Keratinocyte (primary cell): Measurements from ENCODE around the gene CLDN14. TPM values are rescaled to one million over a fixed set of nuclear protein-coding genes. Genes with fewer than 3 reads are reported as not detected.

Experiments used
- DNase-seq: peaks from one replicate; pipeline ENCODE4 v3.0.0-alpha.2; 2011; ENCODE audit warnings: low read depth, missing footprints, low spot score
- FAIRE-seq: peaks from 2 replicates; lab custom pipeline; 2011; peaks lifted over from hg19 to GRCh38; lab: Jason Lieb, UNC
- H2AFZ ChIP-seq: 2 replicates; pipeline ENCODE4 v1.6.0; 2012; ENCODE audit warnings: low read length, control low read depth, inconsistent platforms; ENCODE audit not compliant: control insufficient read depth
- H3K27ac ChIP-seq: 2 replicates; pipeline ENCODE4 v1.5.1; 2011; ENCODE audit warnings: low read length; ENCODE audit not compliant: control insufficient read depth, insufficient read depth
- H3K27me3 ChIP-seq: 3 replicates; pipeline ENCODE4 v1.6.0; 2011; ENCODE audit warnings: low read length; ENCODE audit not compliant: control insufficient read depth, insufficient read depth; ENCODE audit errors: extremely low read depth
- H3K36me3 ChIP-seq, 2 experiments: 2 replicates in 1 of 2; 3 replicates in 1 of 2; pipeline ENCODE4 v1.5.1; 2011; ENCODE audit warnings: low read length in 2 of 2, mild to moderate bottlenecking in 1 of 2; ENCODE audit not compliant: control insufficient read depth in 2 of 2, insufficient read depth in 2 of 2; ENCODE audit errors: extremely low read depth in 1 of 2
- H3K4me1 ChIP-seq: 3 replicates; pipeline ENCODE4 v1.5.1; 2011; ENCODE audit warnings: low read length; ENCODE audit not compliant: control insufficient read depth, insufficient read depth; ENCODE audit errors: extremely low read depth
- H3K4me2 ChIP-seq: 3 replicates; pipeline ENCODE4 v1.6.0; 2011; ENCODE audit warnings: low read depth, low read length; ENCODE audit not compliant: control insufficient read depth, insufficient read depth; ENCODE audit errors: extremely low read depth
- H3K4me3 ChIP-seq, 3 experiments: fragments of 200-600 bp in 1 of 3; sonication (generic) in 1 of 3; 2 replicates in 2 of 3; 3 replicates in 1 of 3; pipeline ENCODE4 v1.5.1; 2011 to 2016; ENCODE audit warnings: low read length in 3 of 3, mild to moderate bottlenecking in 3 of 3, control low read depth in 2 of 3, inconsistent platforms in 1 of 3, low read depth in 1 of 3, mixed read lengths in 1 of 3, mixed run types in 1 of 3, moderate library complexity in 1 of 3; ENCODE audit not compliant: control insufficient read depth in 2 of 3, insufficient read depth in 2 of 3; ENCODE audit errors: extremely low read depth in 1 of 3
- H3K79me2 ChIP-seq: 2 replicates; pipeline ENCODE4 v1.6.0; 2012; ENCODE audit warnings: low read length; ENCODE audit not compliant: control insufficient read depth, insufficient read depth
- H3K9ac ChIP-seq: 3 replicates; pipeline ENCODE4 v1.6.0; 2011; ENCODE audit warnings: low read length; ENCODE audit not compliant: control insufficient read depth, insufficient read depth; ENCODE audit errors: extremely low read depth
- H3K9me1 ChIP-seq: 3 replicates; pipeline ENCODE4 v1.6.0; 2011; ENCODE audit warnings: low read length; ENCODE audit not compliant: control insufficient read depth, insufficient read depth; ENCODE audit errors: extremely low read depth
- H3K9me3 ChIP-seq: 2 replicates; pipeline ENCODE4 v1.5.1; 2012; ENCODE audit warnings: low read depth, low read length; ENCODE audit not compliant: control insufficient read depth
- H4K20me1 ChIP-seq: 3 replicates; pipeline ENCODE4 v1.6.0; 2011; ENCODE audit warnings: low read length; ENCODE audit not compliant: control insufficient read depth, insufficient read depth; ENCODE audit errors: extremely low read depth
- CTCF ChIP-seq, 3 experiments: IDR thresholded peaks in 1 of 3; conservative IDR thresholded peaks in 1 of 3; optimal IDR thresholded peaks in 1 of 3; 2 replicates in 2 of 3; 3 replicates in 1 of 3; pipeline versions ENCODE3 to v1.5.1; 2011; ENCODE audit warnings: low read length in 3 of 3, mild to moderate bottlenecking in 3 of 3, moderate library complexity in 2 of 3, control low read depth in 1 of 3, inconsistent platforms in 1 of 3; ENCODE audit not compliant: insufficient read depth in 2 of 3; ENCODE audit errors: extremely low read depth in 1 of 3
- EZH2 ChIP-seq: IDR thresholded peaks from one replicate; pipeline ENCODE4 v1.6.1; 2012; ENCODE audit warnings: inconsistent platforms, mild to moderate bottlenecking, low read length, moderate library complexity
- dilution Hi-C: fragments of 300-500 bp; cut with MboI; formaldehyde crosslinking; loops from one replicate; pipeline ENCODE4 v1.7.0; 2020; ENCODE audit warnings: low sequenced_read_pairs; ENCODE audit not compliant: extremely low pct_ligation_motif_present
- polyA plus RNA-seq, 5 experiments: library from polyadenylated mRNA; depleted of rRNA in 3 of 5; stranded (reverse) in 3 of 5; stranded (forward) in 1 of 5; unstranded in 1 of 5; fragments of >200 nt; gene quantifications; 1 replicate in 1 of 5; 2 replicates in 3 of 5; 3 replicates in 1 of 5; pipeline versions ENCODE4 v1.2.1 to v1.2.3, GENCODE V29; 2011 to 2012; ENCODE audit warnings: missing spikeins in 2 of 5, low read depth in 1 of 5, low replicate concordance in 1 of 5

Gene CLDN14
- polyA plus RNA-seq, 1 donor (not counting 4 experiments of a cell fraction or from before 2014, with no cell fraction given) = not detected

- TF ChIP-seq EZH2 (no peak), CTCF (optimal IDR thresholded peaks at IDR 0.05 in 1 of 3, IDR thresholded peaks at IDR 0.05 in 1 of 3, conservative IDR thresholded peaks at IDR 0.05 in 1 of 3; ENCODE audit: extremely low read depth in 1 of 3, insufficient read depth in 2 of 3, low read length in 3 of 3) (no peak)
- Histone ChIP-seq H4K20me1 (no peaks in the 10 kb centered on the region), H3K9ac (no peak overlapping the region), H3K27me3 (no peaks in the 10 kb centered on the region), H3K9me1 (no peaks in the 10 kb centered on the region), H3K27ac (no peak overlapping the region), H2AFZ (no peak overlapping the region), H3K4me3 (no peak overlapping the region), H3K4me1 (peaks cover 2% of the 10 kb centered on the region), H3K4me2 (no peak overlapping the region), H3K36me3 (no peaks in the 10 kb centered on the region), H3K9me3 (no peaks in the 10 kb centered on the region), H3K79me2 (no peaks in the 10 kb centered on the region)
- dilution Hi-C loops = no loop called here
- DNase-seq = no peak
- no peak for FAIRE-seq
Measured at GRCh38 chr21:36423771-36424433, 56.0 kb downstream of the CLDN14 start.

- Histone ChIP-seq H4K20me1 (no peaks in the 10 kb centered on the region), H3K27ac (no peak overlapping the region), H3K9me1 (no peaks in the 10 kb centered on the region), H3K27me3 (no peaks in the 10 kb centered on the region), H3K79me2 (no peaks in the 10 kb centered on the region), H3K4me2 (no peak overlapping the region), H3K9me3 (no peaks in the 10 kb centered on the region), H3K4me3 (no peak overlapping the region), H3K4me1 (no peaks in the 10 kb centered on the region), H2AFZ (no peak overlapping the region), H3K9ac (no peak overlapping the region), H3K36me3 (no peaks in the 10 kb centered on the region)
- dilution Hi-C loops = no loop called here
- DNase-seq (no peak), FAIRE-seq (no peak)
- no peak for TF ChIP-seq EZH2
- peak; percentile 85 to 95 (median 85) for TF ChIP-seq CTCF (optimal IDR thresholded peaks at IDR 0.05 in 1 of 3, IDR thresholded peaks at IDR 0.05 in 1 of 3, conservative IDR thresholded peaks at IDR 0.05 in 1 of 3; ENCODE audit: extremely low read depth in 1 of 3, insufficient read depth in 2 of 3, low read length in 3 of 3)
Measured at GRCh38 chr21:36422279-36423098, 57.4 kb downstream of the CLDN14 start.
